Suprapubic skin (tissue), 4 donors: ENCODE measurements around the gene GALNT8. TPM values are rescaled to one million over a fixed set of nuclear protein-coding genes. Genes with fewer than 3 reads are reported as not detected.

Experiments
- DNase-seq, 2 donors: peaks; one replicate each; pipeline ENCODE4 v3.0.0-alpha.2; 2019; ENCODE audit warnings: low spot score in 2 of 2
- H3K27ac ChIP-seq: fragments of 200-600 bp; sonication (generic); one replicate; pipeline ENCODE4 v1.5.1; 2019
- H3K27me3 ChIP-seq: fragments of 200-600 bp; sonication (generic); one replicate; pipeline ENCODE4 v1.5.1; 2019
- H3K36me3 ChIP-seq: fragments of 200-600 bp; sonication (generic); one replicate; pipeline ENCODE4 v1.5.1; 2019
- H3K4me1 ChIP-seq: fragments of 200-600 bp; sonication (generic); one replicate; pipeline ENCODE4 v1.5.1; 2019
- H3K4me3 ChIP-seq: fragments of 200-600 bp; sonication (generic); one replicate; pipeline ENCODE4 v1.5.1; 2019; ENCODE audit warnings: mild to moderate bottlenecking
- H3K9me3 ChIP-seq: fragments of 200-600 bp; sonication (generic); one replicate; pipeline ENCODE4 v1.5.1; 2019
- EP300 ChIP-seq: sonication (generic); formaldehyde crosslinking; IDR thresholded peaks from one replicate; pipeline ENCODE4 v1.6.1; 2017; ENCODE audit warnings: antibody characterized with exemption
- POLR2A ChIP-seq, 2 donors: fragments of 450-650 bp; IDR thresholded peaks; one replicate each; pipeline ENCODE4 v1.6.1; 2017; ENCODE audit warnings: antibody characterized with exemption in 2 of 2, mild to moderate bottlenecking in 2 of 2, moderate library complexity in 2 of 2
- POLR2AphosphoS5 ChIP-seq, 3 donors: sonication (generic); formaldehyde crosslinking; IDR thresholded peaks; one replicate each; pipeline ENCODE4 v1.6.1; 2017; ENCODE audit warnings: antibody characterized with exemption in 3 of 3
- WGBS: methylation state at CpG from one replicate; pipeline ENCODE4 v1.1.5; 2018; 5-methylcytosine and 5-hydroxymethylcytosine counted together
- total RNA-seq, 4 donors: library from RNA; depleted of rRNA; stranded (reverse); fragments of >200 nt; gene quantifications; one replicate each; pipeline ENCODE4 v1.1.0, GENCODE V29; 2016
- TF ChIP-seq, protein P1 (sequence below), 2 donors: fragments of 200-600 bp in 1 of 2; fragments of 450-650 bp in 1 of 2; sonication (generic) in 1 of 2; IDR thresholded peaks; one replicate each; pipeline ENCODE4 v1.5.1; 2016 to 2019; ENCODE audit warnings: antibody characterized with exemption in 2 of 2, mild to moderate bottlenecking in 1 of 2, moderate library complexity in 1 of 2

Gene GALNT8
- total RNA-seq, 4 donors from 2014 or later, result 0.34 to 0.72 (median 0.59) TPM; not detected in 1

DNA sequence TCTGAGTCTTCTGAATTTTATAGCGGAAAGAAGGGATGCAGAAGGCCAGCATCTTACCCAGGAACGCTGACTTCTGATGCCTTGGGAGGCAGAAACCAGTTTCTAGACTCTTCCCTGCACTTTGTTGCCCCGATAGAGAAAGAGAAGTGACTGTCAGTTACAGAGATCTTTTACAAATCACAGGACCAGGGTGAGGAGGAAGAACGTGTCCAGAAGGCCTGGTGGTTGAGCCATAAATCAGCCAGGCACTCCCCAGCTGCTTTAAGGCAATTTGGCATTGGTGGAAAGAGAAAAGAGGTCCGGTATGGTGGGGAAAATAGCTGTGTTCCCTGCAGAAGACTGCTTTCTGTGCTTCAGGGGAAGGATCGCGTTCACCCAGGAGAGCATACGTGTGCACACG is 100.8 kb downstream of the GALNT8 start:
- no peak overlapping the region for H3K4me3 ChIP-seq
- 50% methylated on average over 9 of the region's 9 CpGs for WGBS
- H3K27me3 ChIP-seq, result peaks cover 23% of the 10 kb centered on the region
- H3K4me1 ChIP-seq, result peaks cover 5% of the 10 kb centered on the region
- TF ChIP-seq, protein P1, sequence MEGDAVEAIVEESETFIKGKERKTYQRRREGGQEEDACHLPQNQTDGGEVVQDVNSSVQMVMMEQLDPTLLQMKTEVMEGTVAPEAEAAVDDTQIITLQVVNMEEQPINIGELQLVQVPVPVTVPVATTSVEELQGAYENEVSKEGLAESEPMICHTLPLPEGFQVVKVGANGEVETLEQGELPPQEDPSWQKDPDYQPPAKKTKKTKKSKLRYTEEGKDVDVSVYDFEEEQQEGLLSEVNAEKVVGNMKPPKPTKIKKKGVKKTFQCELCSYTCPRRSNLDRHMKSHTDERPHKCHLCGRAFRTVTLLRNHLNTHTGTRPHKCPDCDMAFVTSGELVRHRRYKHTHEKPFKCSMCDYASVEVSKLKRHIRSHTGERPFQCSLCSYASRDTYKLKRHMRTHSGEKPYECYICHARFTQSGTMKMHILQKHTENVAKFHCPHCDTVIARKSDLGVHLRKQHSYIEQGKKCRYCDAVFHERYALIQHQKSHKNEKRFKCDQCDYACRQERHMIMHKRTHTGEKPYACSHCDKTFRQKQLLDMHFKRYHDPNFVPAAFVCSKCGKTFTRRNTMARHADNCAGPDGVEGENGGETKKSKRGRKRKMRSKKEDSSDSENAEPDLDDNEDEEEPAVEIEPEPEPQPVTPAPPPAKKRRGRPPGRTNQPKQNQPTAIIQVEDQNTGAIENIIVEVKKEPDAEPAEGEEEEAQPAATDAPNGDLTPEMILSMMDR (IDR thresholded peaks at IDR 0.05), result no peak
- TF ChIP-seq POLR2A (IDR thresholded peaks at IDR 0.05), result no peak
- TF ChIP-seq POLR2AphosphoS5 (IDR thresholded peaks at IDR 0.05), result no peak
- no peak for TF ChIP-seq EP300
- H3K9me3 ChIP-seq, result no peaks in the 10 kb centered on the region
- no peaks in the 10 kb centered on the region for H3K36me3 ChIP-seq
- DNase-seq, result no peak
- H3K27ac ChIP-seq, result no peak overlapping the region

Other genes starting within 250 kb of the GALNT8 start
- 1 to 10 TPM; 1.6 to 6.6 (median 3.2) TPM for gene RAD51AP1, start 181.5 kb upstream of the GALNT8 start, total RNA-seq
- gene DYRK4, start 158.2 kb upstream of the GALNT8 start, total RNA-seq, result 10 to 100 TPM; 16.7 to 31.3 (median 20.1) TPM
- gene AKAP3, start 71.3 kb upstream of the GALNT8 start, total RNA-seq, result 1 to 10 TPM; 1.2 to 1.9 (median 1.5) TPM
- 10 to 100 TPM; 29.2 to 54.2 (median 38.1) TPM for gene NDUFA9, start 71.3 kb upstream of the GALNT8 start, total RNA-seq
- gene KCNA1, start 189.5 kb downstream of the GALNT8 start, total RNA-seq, result not detected